HCT116 (cell line): ENCODE measurements around the gene CYP20A1.

ENCODE experiments used
- CBX3 ChIP-seq: IDR thresholded peaks from 2 replicates; pipeline ENCODE4 v1.6.1; 2012; ENCODE audit warnings: low read depth
- EZH2 ChIP-seq: fragments of 200-600 bp; sonication (generic); IDR thresholded peaks from 2 replicates; pipeline ENCODE4 v1.6.1; 2017; ENCODE audit warnings: antibody characterized with exemption, mixed run types
- FOSL1 ChIP-seq: IDR thresholded peaks from 2 replicates; pipeline ENCODE4 v1.6.1; 2012; ENCODE audit warnings: low read depth
- POLR2A ChIP-seq: IDR thresholded peaks from 2 replicates; pipeline ENCODE4 v1.7.0; 2011; ENCODE audit warnings: borderline replicate concordance; ENCODE audit not compliant: insufficient read depth, insufficient read length; ENCODE audit errors: extremely low read depth
- POLR2AphosphoS5 ChIP-seq: IDR thresholded peaks from 2 replicates; pipeline ENCODE4 v1.6.1; 2011; ENCODE audit warnings: mild to moderate bottlenecking, low read depth, low read length, moderate library complexity
- TCF7L2 ChIP-seq: IDR thresholded peaks from 2 replicates; pipeline ENCODE4 v1.7.0; 2011; ENCODE audit warnings: borderline replicate concordance, inconsistent platforms; ENCODE audit not compliant: insufficient read depth, insufficient read length; ENCODE audit errors: extremely low read depth
- YY1 ChIP-seq: IDR thresholded peaks from 2 replicates; pipeline ENCODE4 v1.6.1; 2011; ENCODE audit warnings: low read length, low read depth, moderate library complexity, mild to moderate bottlenecking; ENCODE audit not compliant: insufficient replicate concordance; ENCODE audit errors: extremely low read depth
- ZNF274 ChIP-seq: fragments of 200-500 bp; sonication (Bioruptor generic); IDR thresholded peaks from 2 replicates; pipeline ENCODE4 v1.6.1; 2014; ENCODE audit warnings: mild to moderate bottlenecking, low read depth, low read length, inconsistent platforms
- TF ChIP-seq, protein P1 (sequence below), 3 experiments: fragments of 200-600 bp in 1 of 3; sonication (generic) in 1 of 3; IDR thresholded peaks in 2 of 3; conservative IDR thresholded peaks in 1 of 3; 2 replicates each; pipeline ENCODE4 v1.5.1; 2012 to 2017; ENCODE audit warnings: low read depth in 2 of 3, low read length in 2 of 3, antibody characterized with exemption in 1 of 3, borderline replicate concordance in 1 of 3, control low read depth in 1 of 3, mild to moderate bottlenecking in 1 of 3, mixed read lengths in 1 of 3, mixed run types in 1 of 3, moderate library complexity in 1 of 3; ENCODE audit not compliant: insufficient read depth in 1 of 3
- TF ChIP-seq, protein P2 (sequence below): IDR thresholded peaks from 2 replicates; pipeline ENCODE4 v1.6.1; 2012

DNA sequence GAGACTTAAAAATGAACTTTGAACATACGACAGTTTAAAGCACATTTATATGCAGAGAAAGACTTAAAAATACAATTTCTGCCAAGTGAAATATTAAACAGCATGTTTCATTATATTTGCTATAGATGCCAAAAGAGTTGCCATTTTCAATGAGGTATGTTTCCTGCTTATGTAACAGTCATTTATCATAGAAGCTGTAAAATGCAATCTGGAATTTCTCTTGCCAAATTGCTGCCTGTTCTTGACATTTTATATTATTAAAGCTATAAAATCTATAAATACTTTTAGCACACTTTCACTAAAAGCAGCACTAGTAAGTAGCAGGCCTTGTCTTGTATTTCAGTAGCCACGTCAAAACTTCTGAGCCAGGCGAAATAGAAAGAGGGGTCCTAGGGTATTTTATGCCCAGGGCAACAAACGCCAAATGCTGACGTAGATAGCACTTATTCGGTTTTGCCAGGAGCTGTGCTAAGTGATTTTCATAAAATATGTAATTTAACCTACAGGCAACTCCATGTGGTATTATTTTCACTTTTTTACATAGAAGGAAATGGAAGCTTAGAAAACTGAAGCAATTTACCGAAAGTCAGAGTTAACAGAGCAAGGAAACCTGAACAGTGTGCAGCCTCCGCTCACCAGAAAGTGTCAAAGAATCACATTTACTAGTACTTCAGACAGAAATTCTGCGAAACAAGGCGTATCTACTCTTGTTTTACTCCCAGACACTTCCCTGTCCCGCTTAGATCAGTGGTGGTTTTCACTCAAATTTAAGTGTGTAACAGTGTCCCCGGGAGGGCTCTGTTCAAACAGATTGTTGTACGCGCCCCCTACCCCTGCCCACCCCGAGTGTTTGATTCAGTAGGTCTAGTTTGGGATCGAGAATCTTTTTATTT is 1.2 kb upstream of the CYP20A1 start:
- TF ChIP-seq, protein P1, sequence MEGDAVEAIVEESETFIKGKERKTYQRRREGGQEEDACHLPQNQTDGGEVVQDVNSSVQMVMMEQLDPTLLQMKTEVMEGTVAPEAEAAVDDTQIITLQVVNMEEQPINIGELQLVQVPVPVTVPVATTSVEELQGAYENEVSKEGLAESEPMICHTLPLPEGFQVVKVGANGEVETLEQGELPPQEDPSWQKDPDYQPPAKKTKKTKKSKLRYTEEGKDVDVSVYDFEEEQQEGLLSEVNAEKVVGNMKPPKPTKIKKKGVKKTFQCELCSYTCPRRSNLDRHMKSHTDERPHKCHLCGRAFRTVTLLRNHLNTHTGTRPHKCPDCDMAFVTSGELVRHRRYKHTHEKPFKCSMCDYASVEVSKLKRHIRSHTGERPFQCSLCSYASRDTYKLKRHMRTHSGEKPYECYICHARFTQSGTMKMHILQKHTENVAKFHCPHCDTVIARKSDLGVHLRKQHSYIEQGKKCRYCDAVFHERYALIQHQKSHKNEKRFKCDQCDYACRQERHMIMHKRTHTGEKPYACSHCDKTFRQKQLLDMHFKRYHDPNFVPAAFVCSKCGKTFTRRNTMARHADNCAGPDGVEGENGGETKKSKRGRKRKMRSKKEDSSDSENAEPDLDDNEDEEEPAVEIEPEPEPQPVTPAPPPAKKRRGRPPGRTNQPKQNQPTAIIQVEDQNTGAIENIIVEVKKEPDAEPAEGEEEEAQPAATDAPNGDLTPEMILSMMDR (IDR thresholded peaks at IDR 0.05 in 2 of 3, conservative IDR thresholded peaks at IDR 0.05 in 1 of 3; ENCODE audit: borderline replicate concordance in 1 of 3, insufficient read depth in 1 of 3, low read depth in 2 of 3, low read length in 2 of 3): no peak
- TF ChIP-seq POLR2AphosphoS5 (no peak), TCF7L2 (no peak), EZH2 (no peak), POLR2A (no peak), CBX3 (no peak), YY1 (no peak), FOSL1 (no peak), ZNF274 (no peak)
- TF ChIP-seq, protein P2, sequence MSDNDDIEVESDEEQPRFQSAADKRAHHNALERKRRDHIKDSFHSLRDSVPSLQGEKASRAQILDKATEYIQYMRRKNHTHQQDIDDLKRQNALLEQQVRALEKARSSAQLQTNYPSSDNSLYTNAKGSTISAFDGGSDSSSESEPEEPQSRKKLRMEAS: no peak
